ENCODE measurements around the gene SPTBN5.

SPTBN5 gene

DNA sequence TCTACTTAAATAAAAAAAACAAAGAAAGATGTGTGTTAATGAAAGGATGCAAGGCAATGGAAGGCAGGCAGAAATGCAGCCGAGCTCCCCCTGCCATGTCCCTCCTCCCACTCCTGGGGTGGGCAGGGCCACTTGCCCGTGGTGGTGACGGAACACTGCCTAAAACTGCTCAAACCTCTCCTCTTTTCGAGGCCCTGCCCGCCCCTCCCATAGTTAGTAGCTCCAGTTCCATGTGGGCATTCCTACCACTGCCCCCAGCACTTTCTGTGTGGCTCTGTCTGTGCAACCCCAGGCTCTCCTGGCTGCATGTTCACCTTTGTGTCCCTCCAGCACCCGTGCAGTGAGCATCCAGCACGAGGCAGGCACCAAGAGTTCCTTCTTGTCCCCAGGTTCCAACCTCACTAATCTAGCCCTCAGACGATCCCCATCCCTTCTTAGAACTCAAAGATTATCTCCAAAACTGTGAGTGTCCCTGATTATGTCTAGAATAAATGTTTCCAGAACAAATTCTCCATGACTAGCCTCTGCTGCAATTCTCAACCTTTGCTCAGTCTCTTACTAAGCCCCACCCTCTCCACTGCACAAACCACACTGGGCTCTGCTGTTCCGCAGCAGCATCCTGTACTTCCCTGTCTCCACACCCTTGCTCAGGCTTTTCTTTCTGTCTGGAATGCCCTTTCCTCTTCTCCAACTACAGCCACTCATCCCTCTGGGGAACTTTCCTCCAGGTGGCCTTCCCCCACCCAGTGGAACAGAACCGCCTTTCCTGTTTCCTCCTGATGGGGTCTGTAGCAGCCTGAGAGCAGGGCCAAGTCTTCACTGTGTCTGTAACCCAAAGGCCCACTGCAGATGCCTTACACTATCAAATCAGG, 32.6 kb upstream of the SPTBN5 start:
- DNase-seq = no peak

DNA sequence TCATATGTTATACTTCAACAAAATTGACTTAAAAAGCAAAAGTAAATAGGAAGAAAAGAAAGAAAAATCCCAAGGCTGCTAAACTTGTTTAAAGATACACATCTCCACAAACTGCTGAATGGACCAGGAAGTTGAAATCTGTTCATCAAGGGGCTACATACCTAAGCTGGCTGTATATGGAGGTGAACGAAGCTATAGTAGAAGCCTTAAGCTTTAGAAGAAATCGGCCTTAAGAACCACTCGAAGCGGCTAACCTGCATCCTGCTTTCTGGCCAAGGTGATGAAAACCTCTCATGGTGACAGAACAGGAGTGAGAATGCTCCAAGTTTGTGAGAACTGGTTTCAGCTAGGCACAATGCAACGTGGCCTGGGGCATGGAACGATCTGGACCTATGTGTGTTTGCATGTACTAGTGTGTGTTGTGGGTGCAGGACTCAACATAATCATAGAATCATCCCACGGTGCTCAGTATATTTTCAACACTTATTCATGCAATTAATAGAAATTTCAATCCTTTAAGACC, 31.3 kb upstream of the SPTBN5 start:
- no peak for DNase-seq

DNA sequence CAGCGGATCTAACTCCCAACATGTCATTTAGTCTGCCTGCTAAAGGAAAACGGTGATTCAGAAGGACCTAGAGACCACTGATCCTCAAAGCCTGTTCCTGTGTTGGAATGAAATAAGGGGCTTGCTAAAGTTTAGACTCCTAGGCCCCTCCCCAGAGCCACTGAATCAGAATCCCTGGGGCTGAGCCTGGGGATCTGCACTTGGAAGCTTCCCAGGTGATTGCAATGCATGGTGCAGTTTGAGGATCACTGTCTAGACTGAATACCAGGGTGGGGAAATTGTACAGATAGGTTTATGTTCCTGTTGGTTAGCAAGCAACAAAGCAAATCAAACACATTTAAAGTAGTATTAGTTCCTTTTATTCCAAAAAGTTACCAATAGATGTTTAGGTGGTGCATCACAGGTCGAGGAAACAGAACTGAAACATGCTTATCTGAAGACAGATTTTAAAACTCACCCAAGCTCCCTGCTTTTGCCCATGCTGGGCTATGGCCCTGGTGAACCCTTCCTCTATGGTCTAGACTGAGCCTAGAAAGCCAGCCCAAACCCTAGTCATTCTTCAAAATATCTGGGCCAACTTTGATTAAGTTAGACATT, 29.6 kb upstream of the SPTBN5 start:
- DNase-seq = no peak

DNA sequence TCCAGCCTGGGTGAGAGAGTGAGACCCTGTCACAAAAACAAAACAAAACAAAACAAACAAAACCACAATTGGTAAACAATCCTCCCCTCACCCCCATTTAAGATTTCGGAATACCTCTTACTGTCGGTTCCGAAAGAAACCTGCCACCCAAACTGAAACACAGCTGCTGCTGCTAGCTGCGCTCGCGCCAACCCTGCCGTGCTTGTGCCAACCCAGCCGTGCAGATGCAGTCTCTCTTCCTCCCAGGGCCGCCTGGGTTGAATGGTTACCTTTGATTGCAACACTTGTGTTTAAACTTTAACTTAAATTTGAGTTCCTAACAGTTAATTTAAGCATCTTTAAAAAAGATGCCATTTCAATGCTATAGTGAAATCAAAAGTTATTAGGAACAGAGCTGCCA, 28.5 kb upstream of the SPTBN5 start:
- DNase-seq = no peak

DNA sequence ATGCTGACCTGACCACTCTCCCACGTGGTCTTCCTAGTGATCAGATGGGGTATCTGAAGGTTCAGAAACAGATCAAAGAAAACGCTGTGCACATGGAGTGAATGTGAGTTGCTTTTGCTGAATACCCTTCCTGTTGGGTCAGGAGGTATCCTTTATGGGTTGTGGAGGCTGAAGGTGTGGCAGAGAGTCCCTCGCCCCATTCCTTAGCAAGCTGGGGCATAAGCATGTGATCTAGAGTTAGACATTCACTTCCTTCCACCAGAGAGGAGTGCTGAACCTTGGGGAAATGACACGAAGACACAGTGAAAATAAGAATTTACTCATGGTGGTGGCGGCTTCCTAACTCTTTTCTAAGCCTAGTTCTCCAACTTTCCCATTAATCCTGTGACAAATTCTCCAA, 27.8 kb upstream of the SPTBN5 start:
- no peak for DNase-seq

DNA sequence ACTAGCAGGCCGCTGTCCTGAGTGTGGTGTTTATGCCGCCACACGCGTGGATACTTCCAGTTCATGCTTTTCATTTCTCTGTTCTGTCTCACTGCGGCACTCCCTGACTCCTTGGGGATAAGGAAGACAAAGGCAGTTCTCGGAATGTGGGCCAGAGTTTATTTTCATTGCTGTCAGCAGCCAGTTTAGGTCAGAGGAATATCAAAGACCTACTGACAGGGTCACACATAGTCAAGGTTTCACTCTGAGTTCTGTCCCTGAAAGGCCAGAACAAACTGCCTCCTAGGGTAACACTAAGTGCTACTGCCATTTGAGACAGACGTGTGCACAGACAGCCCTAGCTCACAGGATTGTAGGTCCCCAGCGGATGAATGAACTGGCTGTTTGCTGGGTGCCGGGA, 27.3 kb upstream of the SPTBN5 start:
- DNase-seq = no peak

DNA sequence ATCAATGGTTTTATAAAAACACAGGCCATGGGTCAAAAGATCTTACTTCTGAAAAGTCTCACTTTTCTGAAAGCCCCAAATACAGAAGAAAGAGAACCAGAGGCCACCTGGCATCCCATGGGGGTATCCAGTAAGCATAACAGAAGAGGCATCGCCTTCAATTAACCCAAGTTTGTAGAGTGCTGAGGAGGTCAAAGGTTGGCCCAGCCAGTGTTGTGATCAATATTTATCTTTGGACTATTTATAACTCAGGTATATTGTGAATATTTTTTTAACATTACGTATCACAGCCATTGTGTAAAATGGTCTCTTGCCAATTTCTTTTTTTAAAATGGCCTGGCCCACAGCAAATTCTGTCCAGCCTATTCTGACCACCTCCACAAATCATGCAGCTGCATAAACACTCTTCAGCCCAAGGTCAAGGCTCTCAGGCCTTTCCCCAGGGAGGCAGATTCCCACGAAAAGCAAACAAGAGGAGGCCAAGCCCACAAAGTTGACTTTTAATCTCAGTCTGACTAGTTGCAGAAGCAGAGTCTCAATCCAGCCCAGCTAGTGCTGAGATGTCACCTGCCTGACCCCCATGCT, 26.2 kb upstream of the SPTBN5 start:
- no peak for DNase-seq

DNA sequence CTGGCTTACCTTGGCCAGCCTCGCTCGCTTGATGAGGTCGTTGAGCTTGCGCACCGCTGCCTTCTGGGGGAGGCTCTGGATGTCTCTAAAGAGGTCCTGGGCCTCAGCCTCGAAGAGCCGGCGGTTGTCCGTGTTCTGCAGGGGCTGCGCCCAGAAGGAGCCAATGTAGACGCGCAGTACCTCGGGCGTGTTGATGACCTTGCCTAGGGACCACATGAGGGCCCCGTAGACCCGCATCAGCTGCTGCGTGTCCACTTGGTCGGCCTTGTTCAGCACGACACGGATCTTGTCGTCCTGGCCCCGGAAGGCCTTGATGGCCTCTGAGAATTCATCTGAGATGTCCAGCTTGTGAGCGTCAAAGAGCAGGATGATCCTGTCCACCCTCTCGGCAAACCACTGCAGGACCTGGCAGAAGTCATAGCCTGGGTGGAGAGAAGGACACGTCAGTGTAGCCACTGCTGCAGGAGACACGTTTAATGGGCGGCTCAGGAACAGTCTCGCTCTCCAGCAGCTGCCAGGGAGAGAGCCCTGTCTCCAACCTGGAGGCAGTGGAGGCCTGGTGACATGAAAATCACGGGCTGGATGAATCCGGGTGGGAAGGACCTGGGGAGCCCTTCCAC, 25.5 kb upstream of the SPTBN5 start:
- DNase-seq = no peak

DNA sequence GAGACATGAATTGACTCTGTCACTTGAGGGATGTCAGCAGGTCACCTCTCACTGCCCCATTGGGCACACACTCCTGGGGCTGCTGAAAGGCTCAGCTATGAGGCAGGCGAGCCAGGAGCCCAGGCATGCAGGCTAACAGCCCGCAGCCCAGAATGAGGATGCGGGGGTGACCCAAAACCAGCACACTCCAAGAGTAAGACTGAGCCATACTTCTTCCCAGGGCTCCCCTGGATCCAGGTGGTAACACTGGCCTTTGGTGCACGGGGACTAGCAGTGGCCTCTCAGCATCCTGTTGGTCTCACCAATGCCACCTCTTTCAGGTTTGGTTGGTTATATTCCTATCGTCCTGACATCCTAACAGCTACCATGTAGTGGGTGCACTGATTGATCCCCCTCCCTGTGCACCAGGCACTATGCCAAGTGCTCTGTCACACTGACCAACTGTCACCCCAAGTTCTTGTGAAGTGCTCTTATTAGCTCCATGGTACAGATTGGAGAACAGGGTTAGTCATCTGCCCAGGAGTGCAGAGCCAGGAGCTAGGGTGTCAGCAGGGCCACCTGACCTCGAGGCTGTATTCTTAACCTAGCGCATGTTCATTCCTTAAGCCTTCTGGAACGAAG, 24.8 kb upstream of the SPTBN5 start:
- DNase-seq = no peak

DNA sequence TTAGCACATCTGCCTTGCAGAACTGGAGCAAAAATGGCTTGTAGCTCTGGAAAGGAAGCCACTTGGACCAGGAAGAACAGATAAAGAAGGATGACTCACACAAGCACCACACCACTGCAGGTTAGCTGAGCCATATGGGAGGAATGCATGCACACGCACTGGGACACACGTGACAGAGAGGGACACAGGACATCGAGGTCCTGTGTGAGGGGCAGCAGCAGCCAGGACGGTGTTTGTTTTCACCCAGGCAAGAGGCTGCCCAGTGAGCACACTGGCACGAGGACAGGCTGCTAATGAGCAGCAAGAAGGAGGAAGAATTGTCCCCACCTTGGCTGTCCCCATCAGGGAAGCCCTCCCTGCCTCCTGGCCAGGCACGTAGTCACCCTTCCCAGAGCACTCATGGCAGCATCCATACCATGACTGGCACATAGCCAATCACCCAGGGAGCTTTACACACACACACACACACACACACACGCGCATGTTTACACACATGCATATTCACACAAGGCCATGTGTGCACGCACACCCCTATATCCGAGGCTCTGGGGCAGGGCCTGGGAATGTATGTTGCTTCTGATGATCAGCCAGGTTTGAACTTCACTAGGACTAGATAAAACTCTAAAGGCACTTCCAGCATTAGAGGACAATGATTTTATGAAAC, 24.0 kb upstream of the SPTBN5 start:
- no peak for DNase-seq

DNA sequence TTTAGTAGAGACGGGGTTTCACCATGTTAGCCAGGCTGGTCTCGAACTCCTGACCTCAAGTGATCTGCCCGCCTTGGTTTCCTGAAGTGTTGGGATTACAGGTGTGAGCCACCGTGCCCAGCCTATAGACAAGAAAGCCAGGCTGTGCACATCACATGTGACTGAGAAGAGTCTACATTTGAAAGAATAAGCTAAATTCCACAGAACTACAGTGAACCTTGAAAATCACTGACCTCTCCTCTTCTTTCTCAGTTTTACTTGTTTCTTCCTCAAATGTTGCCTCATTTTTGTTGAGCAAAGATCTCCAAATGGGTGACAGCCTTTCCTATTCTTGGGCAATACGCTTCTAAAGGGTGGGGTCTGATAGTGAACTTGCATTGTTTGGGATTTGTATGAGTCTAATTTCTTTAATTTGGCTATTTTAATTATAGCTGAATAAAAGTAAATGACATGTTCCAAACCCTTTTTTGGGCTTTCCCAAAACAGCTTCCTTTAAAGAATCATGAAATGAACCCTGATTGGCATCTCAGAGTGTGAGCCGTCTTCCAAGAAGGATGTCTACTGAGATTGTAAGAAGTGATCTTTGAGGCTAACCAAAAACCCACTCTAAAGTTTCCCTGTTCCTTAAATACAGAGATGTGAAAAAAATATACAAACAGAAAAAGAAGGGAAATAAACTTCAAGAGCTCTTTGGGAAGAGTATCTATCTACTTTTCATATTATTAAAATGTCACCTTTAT, 21.6 kb upstream of the SPTBN5 start:
- no peak for DNase-seq

DNA sequence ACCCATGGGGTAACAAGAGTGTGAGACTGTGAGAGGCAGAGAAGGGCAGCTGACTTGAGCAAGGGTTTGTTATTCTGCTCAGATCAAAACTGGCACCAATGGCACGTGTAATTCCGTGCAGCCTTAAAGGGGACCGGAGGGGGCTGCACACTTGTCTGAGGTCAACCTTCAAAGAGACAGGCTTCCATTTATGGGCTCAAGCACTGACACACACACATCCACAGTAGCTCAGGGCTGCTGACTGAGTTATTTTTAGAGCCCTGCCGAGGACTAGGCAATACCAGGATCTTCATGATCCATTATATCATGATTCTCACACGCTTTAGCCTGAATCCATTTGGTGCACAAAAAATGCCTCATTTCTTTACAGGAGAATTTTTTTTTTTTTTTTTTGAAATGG, 20.6 kb upstream of the SPTBN5 start:
- no peak for DNase-seq

DNA sequence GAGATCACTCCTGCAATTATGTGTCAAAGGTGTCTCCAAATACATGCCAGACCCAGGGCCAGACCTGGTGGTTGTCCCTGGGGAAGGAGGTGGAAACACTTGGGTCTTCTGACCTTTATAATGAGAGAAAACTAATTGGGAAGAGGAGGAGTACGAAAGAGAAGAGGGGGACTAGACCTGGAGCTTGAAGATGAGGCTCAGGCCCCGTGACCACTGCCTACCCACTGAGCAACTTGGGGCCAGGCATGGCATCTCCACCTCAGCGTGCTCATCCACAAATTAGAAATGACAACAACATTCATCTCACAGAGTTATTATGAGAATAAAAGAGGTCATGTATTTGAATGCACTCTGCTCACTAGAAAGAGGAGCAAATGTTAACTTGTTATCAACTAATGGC, 19.4 kb upstream of the SPTBN5 start:
- no peak for DNase-seq

DNA sequence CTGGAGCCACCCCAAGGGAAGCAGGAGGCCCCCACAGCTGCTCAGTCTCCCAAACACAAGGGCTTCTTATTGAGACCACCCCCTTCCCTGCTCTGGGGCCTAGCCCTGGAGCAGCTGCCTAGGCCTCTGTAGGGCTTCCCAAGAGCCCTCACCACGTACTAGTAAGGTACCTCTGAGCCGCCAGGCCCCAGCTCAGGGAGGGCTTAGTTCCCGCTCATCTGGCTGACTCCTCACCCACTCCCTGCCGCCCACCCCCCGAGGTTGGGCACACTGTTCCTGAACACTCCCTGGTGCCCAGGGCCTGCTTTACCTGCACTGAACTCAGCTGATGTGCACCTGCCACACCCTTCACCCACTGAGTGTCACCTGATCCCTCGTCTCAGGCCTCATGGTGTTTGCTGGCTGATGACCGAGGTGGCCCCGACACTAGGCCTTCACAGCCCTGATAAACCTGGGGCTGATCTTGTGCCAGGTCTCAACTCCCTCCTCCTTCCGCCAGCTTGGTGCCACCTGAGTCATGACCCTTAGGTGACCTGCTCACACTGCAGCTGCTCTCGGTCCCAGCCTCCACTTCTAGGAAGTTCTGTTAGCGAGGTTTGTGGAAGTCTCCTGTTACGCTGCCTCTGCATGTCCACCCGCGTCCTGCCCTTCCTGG, 18.0 kb upstream of the SPTBN5 start:
- DNase-seq = no peak

DNA sequence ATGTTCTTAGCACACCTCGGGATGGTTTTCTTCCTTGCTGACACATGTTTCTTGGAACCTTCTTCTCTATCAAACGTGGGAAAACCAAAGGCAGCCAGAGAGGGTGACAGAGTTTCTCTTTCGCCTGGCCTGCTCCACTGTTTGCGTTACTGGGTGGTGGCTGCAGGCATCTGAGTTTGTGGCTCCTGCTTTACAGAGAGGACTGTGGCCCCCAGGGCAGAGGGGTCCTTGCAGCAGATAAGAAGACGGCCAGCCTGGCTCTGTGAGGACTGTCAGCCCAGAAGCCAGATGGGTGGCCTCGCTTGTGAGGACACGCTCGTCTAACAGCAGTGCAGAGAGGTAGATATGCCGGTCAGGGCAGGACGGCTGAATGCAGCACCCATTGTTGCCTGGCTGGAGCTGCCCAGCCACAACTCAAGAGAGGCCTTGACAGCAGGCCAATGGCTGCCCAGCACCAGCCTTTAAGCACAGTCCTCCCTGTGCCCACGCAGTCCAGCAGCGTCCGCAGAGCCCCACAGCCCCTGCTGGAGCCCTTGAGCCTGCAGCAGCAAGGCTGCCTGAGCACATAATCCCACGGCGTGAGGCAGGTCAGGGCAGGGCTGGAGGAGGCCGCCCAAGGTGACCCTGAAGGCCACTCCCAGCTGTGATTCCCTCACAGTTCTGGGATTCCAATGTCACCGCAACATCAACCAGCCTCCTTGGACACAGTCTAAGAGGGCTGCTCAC, 15.0 kb upstream of the SPTBN5 start:
- DNase-seq = no peak

DNA sequence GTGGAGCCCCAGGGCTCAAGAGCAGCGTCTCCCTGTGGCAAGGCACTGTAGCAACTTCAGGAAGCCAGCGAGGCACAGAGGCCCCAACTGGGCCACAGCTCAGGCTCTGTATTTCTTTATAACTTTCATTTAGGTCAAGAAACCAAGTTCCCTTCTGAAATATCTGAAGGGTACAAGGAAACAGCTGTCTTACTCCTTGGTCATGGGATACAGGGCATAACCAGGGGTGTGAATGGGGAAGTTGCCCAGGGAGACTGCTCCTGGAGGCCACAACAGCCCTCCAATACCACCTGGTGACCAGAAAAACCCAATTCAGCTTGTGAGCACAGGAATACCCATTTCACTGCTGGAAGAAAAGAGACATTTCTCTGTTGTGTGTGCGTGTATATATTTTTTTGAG, 13.3 kb upstream of the SPTBN5 start:
- no peak for DNase-seq

DNA sequence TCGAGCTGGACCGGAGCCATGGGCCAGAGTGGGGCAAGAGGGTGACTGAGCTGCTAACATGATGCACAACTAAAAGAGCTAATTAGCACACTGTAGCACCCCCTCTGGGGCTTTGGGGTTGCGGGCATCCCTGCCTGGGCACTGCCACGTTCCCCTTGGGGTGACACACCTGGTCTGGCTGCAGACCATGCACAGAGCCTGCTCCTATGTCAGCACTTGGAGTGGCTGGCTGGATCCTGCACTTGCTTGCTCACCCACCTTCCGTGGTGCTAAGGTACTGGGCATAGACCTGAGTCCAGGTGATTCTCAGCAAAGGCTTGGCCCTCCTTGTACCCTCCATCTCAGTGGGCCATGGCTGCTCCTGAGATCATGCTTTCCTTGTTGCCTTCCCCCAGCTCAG, 12.8 kb upstream of the SPTBN5 start:
- DNase-seq = no peak

DNA sequence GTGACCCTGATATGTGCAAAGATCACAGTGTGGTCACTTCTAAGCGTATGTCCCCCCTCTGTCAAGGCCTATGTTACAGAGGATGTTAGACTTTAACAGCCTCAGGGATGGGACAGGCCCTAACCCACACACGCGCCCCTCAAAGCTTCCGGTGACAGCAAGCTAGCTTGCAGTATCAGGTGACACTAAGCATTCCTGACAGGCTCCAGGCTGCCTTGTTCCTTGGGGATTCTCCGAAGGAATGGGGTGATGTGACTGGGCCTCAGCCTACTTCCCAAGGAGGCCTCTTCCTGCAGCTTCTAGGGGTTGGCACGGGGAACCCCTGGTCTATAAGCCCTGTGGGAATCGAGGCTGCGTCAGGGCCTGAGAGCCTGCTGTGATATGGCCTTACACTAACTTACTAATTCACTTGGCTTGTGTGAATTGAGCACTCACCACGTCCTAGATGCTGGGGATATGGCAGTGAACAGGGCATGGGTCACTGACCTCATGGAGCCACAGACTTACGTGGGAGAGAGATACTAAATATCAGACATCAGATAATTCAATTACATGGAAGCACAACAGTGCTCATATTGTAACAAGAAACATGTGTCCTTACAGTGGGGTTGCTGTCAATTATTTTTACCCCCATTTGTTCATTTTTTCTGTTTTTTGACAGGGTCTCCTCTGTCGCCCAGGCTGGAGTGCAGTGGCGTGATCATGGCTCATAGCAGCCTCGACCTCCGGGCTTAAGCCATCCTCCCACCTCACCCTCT, 11.4 kb upstream of the SPTBN5 start:
- DNase-seq = no peak

DNA sequence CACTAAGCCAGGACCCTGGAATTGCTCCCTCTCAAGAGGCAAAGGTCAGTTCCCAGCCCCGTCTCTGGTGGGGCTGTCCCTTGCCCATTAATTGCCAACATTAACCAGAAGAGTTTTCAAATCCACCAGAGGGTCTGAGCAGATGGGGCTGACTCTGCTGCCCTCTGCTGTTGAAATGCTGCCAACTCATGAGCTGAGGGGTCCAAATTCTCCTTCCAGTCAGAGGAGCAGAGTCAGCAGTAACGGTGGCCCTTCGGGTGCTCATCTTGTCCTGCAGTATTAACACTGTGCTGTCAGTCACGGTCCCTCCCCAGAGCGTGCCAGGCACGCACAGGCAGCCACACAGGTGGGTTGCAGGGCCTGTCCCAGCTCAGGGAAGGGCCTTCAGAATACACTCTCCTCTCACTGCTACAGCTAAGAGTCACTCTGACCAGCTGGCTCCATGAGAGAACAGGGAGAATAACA, 10.7 kb upstream of the SPTBN5 start:
- DNase-seq = peak; percentile 72

DNA sequence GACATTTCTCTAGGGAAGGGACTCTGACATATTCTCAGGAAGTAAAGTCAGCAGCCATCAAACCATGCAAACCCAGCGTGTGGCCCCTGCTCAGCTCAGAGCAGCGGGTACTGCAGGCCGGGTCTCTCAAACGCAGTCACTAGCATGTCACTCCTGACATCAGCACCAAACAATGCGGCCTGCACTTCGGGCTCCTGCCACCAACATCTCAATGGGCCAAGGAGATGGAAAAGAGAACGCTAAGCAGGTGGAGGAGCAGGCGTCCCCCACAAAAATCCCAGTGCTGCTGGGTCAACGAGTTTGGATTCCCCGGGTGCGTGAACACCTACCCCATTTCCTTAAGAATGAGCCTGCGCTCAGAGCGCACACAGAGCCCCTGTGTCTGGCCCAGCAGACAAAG, 9.9 kb upstream of the SPTBN5 start:
- no peak for DNase-seq
